SK-N-SH (cell line): Measurements from ENCODE around the gene DDO. TPM values are rescaled to one million over a fixed set of nuclear protein-coding genes. Genes with fewer than 3 reads are reported as not detected.

Experiments
- CTCF ChIA-PET: fragments of 300-600, 350-600 bp; formaldehyde crosslinking; extraction: SDS; loops from one replicate; lab custom pipeline; 2021; lab: Yijun Ruan, JAX
- POLR2A ChIA-PET: fragments of 350-600 bp; sonication (Branson Sonifier 250); formaldehyde crosslinking; extraction: SDS; loops from one replicate; lab custom pipeline; 2020; ENCODE audit warnings: antibody characterized with exemption, inconsistent platforms; lab: Yijun Ruan, JAX
- DNase-seq: peaks from one replicate; pipeline ENCODE4 v3.0.0; 2012
- H2AFZ ChIP-seq: fragments of 200-600 bp; sonication (generic); 2 replicates; pipeline ENCODE4 v1.8.1; 2016; ENCODE audit warnings: antibody characterized with exemption, mild to moderate bottlenecking, low read depth
- H3F3A ChIP-seq: fragments of 200-600 bp; sonication (generic); replicated peaks from 2 replicates; pipeline ENCODE3; 2016; ENCODE audit warnings: antibody characterized with exemption, mild to moderate bottlenecking; ENCODE audit not compliant: insufficient read depth
- H3K27ac ChIP-seq, 2 experiments: fragments of 200-500 bp in 1 of 2; fragments of 200-600 bp in 1 of 2; sonication (Bioruptor generic) in 1 of 2; sonication (generic), shearing (Covaris generic) in 1 of 2; 2 replicates each; pipeline versions ENCODE4 v1.5.1 to v1.6.1; 2014 to 2016; ENCODE audit warnings: low read depth in 2 of 2, inconsistent platforms in 1 of 2, low read length in 1 of 2, mild to moderate bottlenecking in 1 of 2, mixed read lengths in 1 of 2
- H3K27me3 ChIP-seq: fragments of 200-600 bp; sonication (generic), shearing (Covaris generic); 2 replicates; pipeline ENCODE4 v1.6.1; 2016; ENCODE audit warnings: mixed run types; ENCODE audit not compliant: insufficient read depth
- H3K36me3 ChIP-seq, 2 experiments: fragments of 200-500 bp in 1 of 2; fragments of 200-600 bp in 1 of 2; sonication (Bioruptor generic) in 1 of 2; sonication (generic) in 1 of 2; replicated peaks in 1 of 2; 2 replicates each; pipeline versions ENCODE3 to v1.5.1; 2014 to 2016; ENCODE audit warnings: low read length in 1 of 2, mild to moderate bottlenecking in 1 of 2; ENCODE audit not compliant: insufficient read depth in 2 of 2, control insufficient read depth in 1 of 2
- H3K4me1 ChIP-seq, 2 experiments: fragments of 200-500 bp in 1 of 2; fragments of 200-600 bp in 1 of 2; sonication (Bioruptor generic) in 1 of 2; sonication (generic), shearing (Covaris generic) in 1 of 2; 2 replicates each; pipeline versions ENCODE4 v1.5.1 to v1.6.1; 2014 to 2016; ENCODE audit warnings: low read depth in 1 of 2, low read length in 1 of 2, mixed run types in 1 of 2; ENCODE audit not compliant: insufficient read depth in 2 of 2, control insufficient read depth in 1 of 2
- H3K4me2 ChIP-seq: fragments of 200-600 bp; sonication (generic), shearing (Covaris generic); 2 replicates; pipeline ENCODE4 v1.6.1; 2017; ENCODE audit warnings: mixed run types
- H3K4me3 ChIP-seq, 2 experiments: fragments of 200-500 bp in 1 of 2; fragments of 200-600 bp in 1 of 2; sonication (Bioruptor generic) in 1 of 2; sonication (generic), shearing (Covaris generic) in 1 of 2; 2 replicates each; pipeline versions ENCODE4 v1.5.1 to v1.8.1; 2014 to 2016; ENCODE audit warnings: low read depth in 2 of 2, inconsistent platforms in 1 of 2, low read length in 1 of 2, mild to moderate bottlenecking in 1 of 2, mixed read lengths in 1 of 2, moderate library complexity in 1 of 2
- H3K79me2 ChIP-seq: fragments of 200-600 bp; sonication (generic); 2 replicates; pipeline ENCODE4 v1.8.1; 2017; ENCODE audit warnings: mild to moderate bottlenecking; ENCODE audit not compliant: insufficient read depth
- H3K9ac ChIP-seq: fragments of 200-600 bp; sonication (generic); 2 replicates; pipeline ENCODE4 v1.6.1; 2017; ENCODE audit warnings: mixed run types
- H3K9me2 ChIP-seq: fragments of 200-600 bp; sonication (generic); 2 replicates; pipeline ENCODE4 v1.6.1; 2017; ENCODE audit warnings: mixed run types
- H3K9me3 ChIP-seq: fragments of 200-600 bp; sonication (generic); 2 replicates; pipeline ENCODE4 v1.6.1; 2017; ENCODE audit warnings: mixed run types, mild to moderate bottlenecking, moderate library complexity
- H4K20me1 ChIP-seq: fragments of 200-600 bp; sonication (generic); 2 replicates; pipeline ENCODE4 v1.6.1; 2017; ENCODE audit warnings: mild to moderate bottlenecking, mixed run types; ENCODE audit not compliant: insufficient read depth
- CHD2 ChIP-seq: fragments of 150-350 bp; IDR thresholded peaks from 2 replicates; pipeline ENCODE4 v1.6.1; 2018; ENCODE audit warnings: low read length; ENCODE audit not compliant: partially characterized antibody
- ELF1 ChIP-seq: IDR thresholded peaks from 2 replicates; pipeline ENCODE4 v1.4.0; 2012
- FOSL2 ChIP-seq: IDR thresholded peaks from 2 replicates; pipeline ENCODE4 v1.4.0; 2012; ENCODE audit warnings: low read depth, mild to moderate bottlenecking, moderate library complexity, borderline replicate concordance
- GABPA ChIP-seq: IDR thresholded peaks from 2 replicates; pipeline ENCODE4 v1.4.0; 2012; ENCODE audit warnings: low read depth, mild to moderate bottlenecking
- NRF1 ChIP-seq: IDR thresholded peaks from 2 replicates; pipeline ENCODE4 v1.6.1; 2012; ENCODE audit warnings: low read depth, mild to moderate bottlenecking, low read length
- POLR2AphosphoS5 ChIP-seq: IDR thresholded peaks from 2 replicates; pipeline ENCODE4 v1.6.1; 2012; ENCODE audit warnings: low read depth, low read length
- RCOR1 ChIP-seq: fragments of 150-350 bp; IDR thresholded peaks from 2 replicates; pipeline ENCODE4 v1.6.1; 2017; ENCODE audit warnings: antibody characterized with exemption, low read length
- RXRA ChIP-seq: IDR thresholded peaks from 2 replicates; pipeline ENCODE4 v1.4.0; 2012; ENCODE audit warnings: low read depth, mild to moderate bottlenecking, borderline replicate concordance
- SMC3 ChIP-seq: IDR thresholded peaks from 2 replicates; pipeline ENCODE4 v1.6.1; 2012; ENCODE audit warnings: low read depth, low read length, improper control_type of control experiment
- TAF1 ChIP-seq: IDR thresholded peaks from 2 replicates; pipeline ENCODE4 v1.6.1; 2012; ENCODE audit warnings: low read depth, mild to moderate bottlenecking, low read length, moderate library complexity, borderline replicate concordance
- TCF12 ChIP-seq: IDR thresholded peaks from 2 replicates; pipeline ENCODE4 v1.4.0; 2012
- YY1 ChIP-seq: IDR thresholded peaks from 2 replicates; pipeline ENCODE4 v1.4.0; 2012; ENCODE audit warnings: low read depth, mild to moderate bottlenecking
- WGBS: methylation state at CpG from one replicate; pipeline ENCODE4 v1.1.6; 2017; ENCODE audit warnings: low lambda C conversion rate; 5-methylcytosine and 5-hydroxymethylcytosine counted together
- polyA plus RNA-seq, 3 experiments: library from polyadenylated mRNA; depleted of rRNA; stranded (reverse); fragments of >200 nt; gene quantifications; 2 replicates each; pipeline ENCODE4 v1.2.3, GENCODE V29; 2012
- TF ChIP-seq, protein P1 (sequence below): fragments of 150-350 bp; IDR thresholded peaks from 2 replicates; pipeline ENCODE4 v1.6.1; 2017; ENCODE audit warnings: antibody characterized with exemption, low read length, low read depth, borderline replicate concordance
- TF ChIP-seq, protein P2 (sequence below): IDR thresholded peaks from 2 replicates; pipeline ENCODE4 v1.6.1; 2012; ENCODE audit warnings: mild to moderate bottlenecking, low read depth, low read length, moderate library complexity
- TF ChIP-seq, protein P3 (sequence below): IDR thresholded peaks from 2 replicates; pipeline ENCODE4 v1.4.0; 2012; ENCODE audit warnings: low read depth
- TF ChIP-seq, protein P4 (sequence below): IDR thresholded peaks from 2 replicates; pipeline ENCODE4; 2012

Gene DDO
- polyA plus RNA-seq, 1 of the 3 experiments (the other 2 are of a cell fraction), result 0.79 TPM

DNA sequence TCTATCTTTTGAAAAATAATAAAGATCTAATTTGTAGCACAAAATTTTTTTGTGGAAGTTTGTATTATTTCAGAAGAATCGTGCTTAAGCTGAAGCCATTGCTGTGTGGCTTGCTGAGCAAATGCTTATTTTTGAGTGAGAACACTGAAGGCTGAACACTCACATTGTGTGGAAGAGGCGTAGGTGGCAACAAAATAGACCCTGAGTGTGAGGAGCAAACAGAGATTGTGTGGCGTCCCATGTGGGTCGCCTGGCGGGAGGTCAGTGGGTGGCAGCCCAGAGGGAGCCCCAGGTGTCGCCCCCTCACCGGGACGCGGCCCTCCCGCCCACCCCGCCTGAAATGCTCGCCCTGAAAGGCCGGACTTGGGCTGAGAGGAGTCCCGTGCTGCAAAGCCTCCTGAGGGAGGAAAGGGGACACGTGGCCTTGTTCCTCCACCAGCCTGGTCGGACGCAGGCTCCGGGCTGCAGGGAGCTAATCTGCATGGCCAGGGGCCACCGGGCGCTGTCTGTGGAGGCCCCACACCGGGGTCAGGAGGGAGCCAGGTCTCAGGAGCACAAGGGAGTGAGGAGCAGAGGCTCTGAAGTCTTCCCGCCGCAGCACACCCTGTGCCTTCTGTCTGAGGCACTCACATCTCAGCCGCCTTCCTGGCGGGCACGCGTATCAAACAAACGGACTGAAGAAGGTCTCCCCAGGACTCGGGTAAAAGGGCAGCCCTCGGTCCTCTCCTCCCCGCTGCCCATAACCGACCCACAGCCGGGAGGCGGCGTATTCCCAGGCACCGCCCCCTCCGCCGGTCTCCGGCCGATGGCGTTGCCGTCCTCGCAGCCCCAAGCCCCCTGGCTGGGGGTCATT, 15.9 kb downstream of the DDO start (continued):
- TF ChIP-seq, protein P1, sequence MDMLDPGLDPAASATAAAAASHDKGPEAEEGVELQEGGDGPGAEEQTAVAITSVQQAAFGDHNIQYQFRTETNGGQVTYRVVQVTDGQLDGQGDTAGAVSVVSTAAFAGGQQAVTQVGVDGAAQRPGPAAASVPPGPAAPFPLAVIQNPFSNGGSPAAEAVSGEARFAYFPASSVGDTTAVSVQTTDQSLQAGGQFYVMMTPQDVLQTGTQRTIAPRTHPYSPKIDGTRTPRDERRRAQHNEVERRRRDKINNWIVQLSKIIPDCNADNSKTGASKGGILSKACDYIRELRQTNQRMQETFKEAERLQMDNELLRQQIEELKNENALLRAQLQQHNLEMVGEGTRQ, result no peak
- TF ChIP-seq, protein P2, sequence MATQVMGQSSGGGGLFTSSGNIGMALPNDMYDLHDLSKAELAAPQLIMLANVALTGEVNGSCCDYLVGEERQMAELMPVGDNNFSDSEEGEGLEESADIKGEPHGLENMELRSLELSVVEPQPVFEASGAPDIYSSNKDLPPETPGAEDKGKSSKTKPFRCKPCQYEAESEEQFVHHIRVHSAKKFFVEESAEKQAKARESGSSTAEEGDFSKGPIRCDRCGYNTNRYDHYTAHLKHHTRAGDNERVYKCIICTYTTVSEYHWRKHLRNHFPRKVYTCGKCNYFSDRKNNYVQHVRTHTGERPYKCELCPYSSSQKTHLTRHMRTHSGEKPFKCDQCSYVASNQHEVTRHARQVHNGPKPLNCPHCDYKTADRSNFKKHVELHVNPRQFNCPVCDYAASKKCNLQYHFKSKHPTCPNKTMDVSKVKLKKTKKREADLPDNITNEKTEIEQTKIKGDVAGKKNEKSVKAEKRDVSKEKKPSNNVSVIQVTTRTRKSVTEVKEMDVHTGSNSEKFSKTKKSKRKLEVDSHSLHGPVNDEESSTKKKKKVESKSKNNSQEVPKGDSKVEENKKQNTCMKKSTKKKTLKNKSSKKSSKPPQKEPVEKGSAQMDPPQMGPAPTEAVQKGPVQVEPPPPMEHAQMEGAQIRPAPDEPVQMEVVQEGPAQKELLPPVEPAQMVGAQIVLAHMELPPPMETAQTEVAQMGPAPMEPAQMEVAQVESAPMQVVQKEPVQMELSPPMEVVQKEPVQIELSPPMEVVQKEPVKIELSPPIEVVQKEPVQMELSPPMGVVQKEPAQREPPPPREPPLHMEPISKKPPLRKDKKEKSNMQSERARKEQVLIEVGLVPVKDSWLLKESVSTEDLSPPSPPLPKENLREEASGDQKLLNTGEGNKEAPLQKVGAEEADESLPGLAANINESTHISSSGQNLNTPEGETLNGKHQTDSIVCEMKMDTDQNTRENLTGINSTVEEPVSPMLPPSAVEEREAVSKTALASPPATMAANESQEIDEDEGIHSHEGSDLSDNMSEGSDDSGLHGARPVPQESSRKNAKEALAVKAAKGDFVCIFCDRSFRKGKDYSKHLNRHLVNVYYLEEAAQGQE, result no peak
- TF ChIP-seq SMC3 (no peak), RXRA (no peak)

DNA sequence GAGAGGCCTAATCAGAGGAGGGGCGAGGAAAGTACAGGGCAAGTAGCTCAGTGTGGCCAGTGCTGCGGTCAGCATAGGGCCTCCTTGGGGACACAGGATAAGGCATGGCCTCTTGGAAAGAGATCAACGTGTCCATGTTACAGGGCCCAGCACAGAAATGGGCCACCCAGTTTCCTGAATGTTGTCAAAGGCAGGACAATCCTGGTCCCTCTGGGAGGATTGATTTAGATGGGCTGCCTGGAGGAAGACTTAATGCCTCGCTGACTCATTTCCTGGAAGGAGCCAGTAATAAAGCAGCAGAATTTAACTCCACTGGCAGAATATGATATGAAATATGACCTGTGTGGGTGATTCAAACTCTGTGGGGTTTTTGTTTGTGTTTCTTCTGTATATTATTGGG, 16.6 kb downstream of the DDO start:
- Histone ChIP-seq H3K27me3 (no peaks in the 10 kb centered on the region), H3F3A (no peaks in the 10 kb centered on the region), H3K9ac (no peak overlapping the region), H3K79me2 (no peaks in the 10 kb centered on the region), H3K4me2 (no peak overlapping the region), H3K27ac (no peak overlapping the region), H3K36me3 (no peaks in the 10 kb centered on the region), H3K9me3 (no peaks in the 10 kb centered on the region), H4K20me1 (no peaks in the 10 kb centered on the region), H3K9me2 (no peaks in the 10 kb centered on the region), H3K4me1 (no peaks in the 10 kb centered on the region), H3K4me3 (no peak overlapping the region), H2AFZ (no peak overlapping the region)
- ChIA-PET POLR2A (no interaction called here), CTCF (interaction anchor here (1.2 to 3.5 kb wide), 2 partner anchors 345 to 359 kb away, joined by 3 to 15 read pairs; no protein-coding TSS in a partner anchor)
- no peak for DNase-seq
- 78% methylated on average over 4 of the region's 4 CpGs for WGBS
- TF ChIP-seq YY1 (no peak), CHD2 (no peak), ELF1 (no peak), NRF1 (no peak), TAF1 (no peak), RCOR1 (no peak), POLR2AphosphoS5 (no peak), GABPA (no peak), FOSL2 (no peak), TCF12 (no peak)
- TF ChIP-seq, protein P3, sequence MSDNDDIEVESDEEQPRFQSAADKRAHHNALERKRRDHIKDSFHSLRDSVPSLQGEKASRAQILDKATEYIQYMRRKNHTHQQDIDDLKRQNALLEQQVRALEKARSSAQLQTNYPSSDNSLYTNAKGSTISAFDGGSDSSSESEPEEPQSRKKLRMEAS, result no peak
- TF ChIP-seq, protein P4, sequence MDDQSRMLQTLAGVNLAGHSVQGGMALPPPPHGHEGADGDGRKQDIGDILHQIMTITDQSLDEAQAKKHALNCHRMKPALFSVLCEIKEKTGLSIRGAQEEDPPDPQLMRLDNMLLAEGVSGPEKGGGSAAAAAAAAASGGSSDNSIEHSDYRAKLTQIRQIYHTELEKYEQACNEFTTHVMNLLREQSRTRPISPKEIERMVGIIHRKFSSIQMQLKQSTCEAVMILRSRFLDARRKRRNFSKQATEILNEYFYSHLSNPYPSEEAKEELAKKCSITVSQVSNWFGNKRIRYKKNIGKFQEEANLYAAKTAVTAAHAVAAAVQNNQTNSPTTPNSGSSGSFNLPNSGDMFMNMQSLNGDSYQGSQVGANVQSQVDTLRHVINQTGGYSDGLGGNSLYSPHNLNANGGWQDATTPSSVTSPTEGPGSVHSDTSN, result no peak
